Measurements from ENCODE around the gene PPIH. TPM values are rescaled to one million over a fixed set of nuclear protein-coding genes. Genes with fewer than 3 reads are reported as not detected.

The PPIH gene
- total and polyA plus RNA-seq, 2 experiments from 2014 or later, result 22.7 to 37.1 TPM

DNA sequence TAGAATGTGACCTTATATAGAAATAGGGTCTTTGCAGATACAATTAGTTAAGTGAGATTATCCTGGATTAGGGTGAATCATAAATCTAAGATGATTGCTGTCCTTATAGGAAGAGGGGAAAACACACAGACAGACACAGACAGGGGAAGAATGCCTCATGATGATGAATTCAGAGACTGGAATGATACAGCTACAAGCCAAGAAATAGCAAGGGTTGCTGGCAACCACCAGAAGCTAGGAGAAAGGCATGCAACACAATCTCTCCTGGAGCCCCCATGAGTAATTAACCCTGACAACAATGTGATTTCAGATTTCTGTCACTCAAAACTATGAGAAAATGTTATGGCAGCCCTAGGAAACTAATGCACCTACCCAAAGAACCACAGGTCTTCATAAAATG lies 19.1 kb upstream of the PPIH start:
- H3K4me3 ChIP-seq, result no peak overlapping the region

DNA sequence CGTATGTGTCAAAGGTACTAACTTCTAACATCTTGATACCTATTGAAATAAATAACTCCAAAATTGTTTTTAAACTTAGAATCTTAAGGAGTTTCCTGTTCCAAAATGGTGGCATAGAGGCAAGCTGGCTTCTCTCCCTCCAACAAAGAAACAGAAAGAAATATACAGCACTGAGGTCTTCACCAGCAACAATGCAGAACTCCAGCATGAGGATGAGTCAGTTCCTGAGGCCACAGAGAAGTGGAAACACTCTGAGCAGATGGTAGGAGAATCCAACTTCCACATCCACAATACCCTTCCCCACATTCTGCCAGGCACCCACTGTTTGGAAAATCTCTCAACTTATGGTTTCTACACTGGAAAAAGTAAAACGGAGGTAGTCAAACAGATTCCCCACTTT lies 12.2 kb upstream of the PPIH start:
- in situ Hi-C loops (cut with MboI), result no loop called here
- 70 to 73% methylated on average over 2 of the region's 2 CpGs for WGBS, 2 experiments (ENCODE audit: low coverage in 1 of 2, low lambda C conversion rate in 2 of 2, missing lambda C conversion rate in 2 of 2)
- Histone ChIP-seq H3K9me2 (ENCODE audit: insufficient read depth) (no peaks in the 10 kb centered on the region), H3K4me1 (ENCODE audit: insufficient read depth) (no peaks in the 10 kb centered on the region), H3K36me3 (ENCODE audit: low read depth) (no peaks in the 10 kb centered on the region), H3K4me3 (no peak overlapping the region), H2AFZ (no peak overlapping the region), H3K9ac (no peak overlapping the region), H3K4me2 (ENCODE audit: unreplicated experiment) (no peak overlapping the region), H3K27me3 (replicated peaks; ENCODE audit: insufficient read depth) (0 out of 2 replicates have a peak, but pooled peaks cover 4% of the 10 kb centered on the region), H3K79me2 (ENCODE audit: insufficient read depth) (no peaks in the 10 kb centered on the region), H3F3A (ENCODE audit: insufficient read depth) (no peaks in the 10 kb centered on the region), H4K20me1 (ENCODE audit: insufficient read depth) (no peaks in the 10 kb centered on the region), H3K27ac (no peak overlapping the region), H3K9me3 (ENCODE audit: low read depth) (no peaks in the 10 kb centered on the region)
- TF ChIP-seq EZH2 (IDR thresholded peaks at IDR 0.05; ENCODE audit: insufficient read depth, poor library complexity, severe bottlenecking) (no peak), EZH2phosphoT487 (IDR thresholded peaks at IDR 0.05; ENCODE audit: insufficient read depth, low read depth) (no peak)
- peak; percentile 6 for DNase-seq

More for the DNA sequence above, 19.1 kb upstream of the PPIH start:
- TF ChIP-seq EZH2phosphoT487 (IDR thresholded peaks at IDR 0.05; ENCODE audit: insufficient read depth, low read depth), result no peak
- no peak for TF ChIP-seq EZH2 (IDR thresholded peaks at IDR 0.05; ENCODE audit: insufficient read depth, poor library complexity, severe bottlenecking)
- Histone ChIP-seq H3K27ac (no peak overlapping the region), H3K9ac (no peak overlapping the region), H3K79me2 (ENCODE audit: insufficient read depth) (no peaks in the 10 kb centered on the region), H3F3A (ENCODE audit: insufficient read depth) (no peaks in the 10 kb centered on the region), H4K20me1 (ENCODE audit: insufficient read depth) (no peaks in the 10 kb centered on the region), H3K9me3 (ENCODE audit: low read depth) (no peaks in the 10 kb centered on the region), H3K27me3 (replicated peaks; ENCODE audit: insufficient read depth) (no peaks in the 10 kb centered on the region), H3K4me1 (ENCODE audit: insufficient read depth) (no peaks in the 10 kb centered on the region), H3K36me3 (ENCODE audit: low read depth) (no peaks in the 10 kb centered on the region), H2AFZ (no peak overlapping the region), H3K9me2 (ENCODE audit: insufficient read depth) (no peaks in the 10 kb centered on the region), H3K4me2 (ENCODE audit: unreplicated experiment) (no peak overlapping the region)
- in situ Hi-C loops (cut with MboI), result no loop called here
- peak; percentile 16 for DNase-seq

DNA sequence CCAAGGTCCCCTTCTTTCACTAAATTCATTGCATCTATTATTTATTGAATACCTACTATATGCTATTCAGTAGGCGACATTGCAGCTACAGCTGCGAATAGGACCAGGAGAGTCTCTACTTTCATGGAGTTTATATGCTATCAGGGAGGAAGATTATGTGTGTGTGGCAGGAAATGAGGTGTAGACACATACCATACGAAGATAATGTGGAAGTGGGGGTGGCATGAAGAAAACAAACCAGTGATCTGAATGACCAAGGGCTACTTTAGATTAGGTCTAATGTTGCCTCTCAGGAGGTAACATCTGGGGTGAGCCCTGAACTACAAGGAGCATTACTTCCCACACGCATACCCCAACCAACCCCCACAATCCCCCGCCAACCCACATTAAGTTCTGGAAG lies 1.0 kb upstream of the PPIH start:
- Histone ChIP-seq H3K79me2 (ENCODE audit: insufficient read depth) (peaks cover 38% of the 10 kb centered on the region), H3K9me2 (ENCODE audit: insufficient read depth) (no peaks in the 10 kb centered on the region), H3K27me3 (replicated peaks; ENCODE audit: insufficient read depth) (no peaks in the 10 kb centered on the region; the same call in 1 of the 2 replicates), H3K9me3 (ENCODE audit: low read depth) (no peaks in the 10 kb centered on the region), H3K4me3 (peak overlapping the region; percentile 85), H4K20me1 (ENCODE audit: insufficient read depth) (no peaks in the 10 kb centered on the region), H3K4me1 (ENCODE audit: insufficient read depth) (peaks cover 9% of the 10 kb centered on the region; the same call in 1 of the 2 replicates), H3K27ac (no peak overlapping the region), H3K36me3 (ENCODE audit: low read depth) (no peaks in the 10 kb centered on the region), H3K9ac (peak overlapping the region; percentile 87), H3K4me2 (ENCODE audit: unreplicated experiment) (peak overlapping the region; percentile 91), H3F3A (ENCODE audit: insufficient read depth) (no peaks in the 10 kb centered on the region), H2AFZ (peak overlapping the region; percentile 97)
- no peak for DNase-seq
- WGBS, 2 experiments (ENCODE audit: low coverage in 1 of 2, low lambda C conversion rate in 2 of 2, missing lambda C conversion rate in 2 of 2), result 81 to 92% methylated on average over 5 of the region's 5 CpGs
- TF ChIP-seq EZH2 (IDR thresholded peaks at IDR 0.05; ENCODE audit: insufficient read depth, poor library complexity, severe bottlenecking) (no peak), EZH2phosphoT487 (IDR thresholded peaks at IDR 0.05; ENCODE audit: insufficient read depth, low read depth) (no peak)
- in situ Hi-C loops (cut with MboI), result no loop called here

DNA sequence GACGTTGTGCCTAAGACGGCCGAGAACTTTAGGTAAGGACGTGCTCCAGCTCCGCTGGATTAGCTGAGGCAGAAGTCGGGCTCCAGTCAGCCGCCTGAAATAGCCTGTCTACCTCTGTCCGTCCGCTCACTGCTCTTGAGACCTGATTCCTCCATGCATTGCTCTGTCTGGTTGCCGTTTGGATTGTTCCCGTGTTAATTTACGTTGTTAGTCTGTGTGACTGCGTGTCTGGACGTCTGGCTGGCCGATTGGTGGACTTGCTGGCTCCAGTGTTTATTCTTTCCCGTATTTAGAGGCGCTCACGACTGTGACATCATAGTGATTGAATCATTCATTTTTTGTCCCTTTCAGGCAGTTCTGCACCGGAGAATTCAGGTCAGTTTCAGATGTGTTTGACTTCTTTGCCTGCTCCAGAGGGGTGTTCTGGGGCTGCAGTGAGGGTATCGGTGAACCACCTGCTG lies 684 bp downstream of the PPIH start:
- Histone ChIP-seq H3K9me2 (ENCODE audit: insufficient read depth) (no peaks in the 10 kb centered on the region), H3K36me3 (ENCODE audit: low read depth) (no peaks in the 10 kb centered on the region)
- in situ Hi-C loops (cut with MboI), result no loop called here

More for the DNA sequence above, 684 bp downstream of the PPIH start:
- 2 to 6% methylated on average over 20 of the region's 20 CpGs for WGBS, 2 experiments (ENCODE audit: low coverage in 1 of 2, low lambda C conversion rate in 2 of 2, missing lambda C conversion rate in 2 of 2)
- TF ChIP-seq EZH2phosphoT487 (IDR thresholded peaks at IDR 0.05; ENCODE audit: insufficient read depth, low read depth), result no peak
- no peak for TF ChIP-seq EZH2 (IDR thresholded peaks at IDR 0.05; ENCODE audit: insufficient read depth, poor library complexity, severe bottlenecking)
- peak overlapping the region; percentile 91 for H3K4me2 ChIP-seq (ENCODE audit: unreplicated experiment)
- H3K27ac ChIP-seq, result peak overlapping the region; percentile 73
- no peaks in the 10 kb centered on the region for H3K9me3 ChIP-seq (ENCODE audit: low read depth)
- no peaks in the 10 kb centered on the region for H4K20me1 ChIP-seq (ENCODE audit: insufficient read depth)
- peak overlapping the region; percentile 85 for H3K4me3 ChIP-seq
- H3K27me3 ChIP-seq (replicated peaks; ENCODE audit: insufficient read depth), result no peaks in the 10 kb centered on the region
- H2AFZ ChIP-seq, result peak overlapping the region; percentile 97
- DNase-seq, result peak; percentile 66
- peaks cover 41% of the 10 kb centered on the region for H3K79me2 ChIP-seq (ENCODE audit: insufficient read depth)
- H3K4me1 ChIP-seq (ENCODE audit: insufficient read depth), result peaks cover 9% of the 10 kb centered on the region; the same call in 1 of the 2 replicates
- H3F3A ChIP-seq (ENCODE audit: insufficient read depth), result no peaks in the 10 kb centered on the region
- H3K9ac ChIP-seq, result peak overlapping the region; percentile 87
